Measurements from ENCODE around the gene LHX1. TPM values are rescaled to one million over a fixed set of nuclear protein-coding genes. Genes with fewer than 3 reads are reported as not detected.

Gene LHX1
- total RNA-seq, 1 donor from 2014 or later: not detected

- DNase-seq (ENCODE audit: low spot score): no peak
Measured at GRCh38 chr17:36939052-36939801, 2.0 kb downstream of the LHX1 start.

GRCh38 chr17:36939802-36940312 lies 2.6 kb downstream of the LHX1 start:
- DNase-seq (ENCODE audit: low spot score): no peak

- DNase-seq (ENCODE audit: low spot score): no peak
Measured at GRCh38 chr17:36940313-36941264, 3.3 kb downstream of the LHX1 start.

DNA sequence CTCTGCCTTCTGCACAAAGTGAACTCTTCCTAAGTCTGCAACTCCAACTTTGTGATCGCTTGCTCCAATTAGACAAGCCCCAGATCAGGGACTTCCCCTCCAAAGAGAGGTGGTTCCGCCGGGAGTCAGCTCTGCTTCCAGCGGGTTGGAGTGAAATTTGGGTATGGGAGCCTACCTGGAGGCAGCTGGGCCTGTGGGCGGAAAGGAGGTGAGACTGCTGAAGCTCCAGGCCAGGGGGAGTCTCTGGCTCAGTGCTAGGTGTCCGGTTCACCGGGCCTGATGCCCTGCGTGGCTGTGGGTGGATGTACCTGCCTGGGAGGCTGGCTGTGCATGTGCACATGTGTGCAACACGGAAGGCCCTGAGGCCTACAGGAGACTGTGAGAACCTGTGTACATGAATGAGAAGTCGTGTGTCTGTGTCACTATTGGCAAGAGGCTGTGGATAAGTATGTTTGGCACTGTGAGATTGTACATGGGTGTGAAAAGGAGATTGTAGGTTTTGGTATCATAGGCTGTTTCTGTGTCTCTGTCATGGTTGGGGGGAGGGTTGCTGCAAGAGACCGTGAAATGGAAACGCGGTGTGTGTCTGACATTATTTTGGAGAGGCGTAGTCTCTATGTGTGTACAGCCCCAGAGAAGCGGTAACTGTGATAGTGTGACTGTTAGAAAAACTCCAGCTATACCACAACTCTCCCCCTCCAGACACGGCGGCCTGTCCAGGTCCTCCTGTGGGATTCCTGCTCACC lies 4.2 kb downstream of the LHX1 start:
- DNase-seq (ENCODE audit: low spot score): no peak

DNA sequence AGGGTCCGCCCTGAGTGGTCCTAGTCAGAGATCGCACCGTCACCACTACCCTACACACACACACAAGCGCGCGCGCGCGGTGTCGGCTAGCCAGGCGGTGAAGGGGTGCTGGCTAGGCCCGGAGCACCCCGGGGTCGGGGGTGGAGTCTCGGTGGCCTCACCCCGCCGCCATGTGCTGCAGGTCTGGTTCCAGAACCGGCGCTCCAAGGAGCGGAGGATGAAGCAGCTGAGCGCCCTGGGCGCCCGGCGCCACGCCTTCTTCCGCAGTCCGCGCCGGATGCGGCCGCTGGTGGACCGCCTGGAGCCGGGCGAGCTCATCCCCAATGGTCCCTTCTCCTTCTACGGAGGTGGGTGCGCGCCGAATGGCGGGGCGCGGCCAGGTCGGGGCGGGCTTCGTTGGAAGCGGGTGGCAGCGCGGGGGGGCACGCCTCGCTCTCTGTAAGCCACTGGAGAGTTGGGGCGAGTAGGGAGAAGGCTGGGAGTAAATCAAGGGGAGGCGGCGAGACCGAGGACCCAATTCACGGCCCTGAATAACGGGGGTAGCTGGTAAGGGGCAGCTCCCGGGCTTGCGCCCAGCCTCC lies 4.8 kb downstream of the LHX1 start:
- no peak for DNase-seq (ENCODE audit: low spot score)

DNA sequence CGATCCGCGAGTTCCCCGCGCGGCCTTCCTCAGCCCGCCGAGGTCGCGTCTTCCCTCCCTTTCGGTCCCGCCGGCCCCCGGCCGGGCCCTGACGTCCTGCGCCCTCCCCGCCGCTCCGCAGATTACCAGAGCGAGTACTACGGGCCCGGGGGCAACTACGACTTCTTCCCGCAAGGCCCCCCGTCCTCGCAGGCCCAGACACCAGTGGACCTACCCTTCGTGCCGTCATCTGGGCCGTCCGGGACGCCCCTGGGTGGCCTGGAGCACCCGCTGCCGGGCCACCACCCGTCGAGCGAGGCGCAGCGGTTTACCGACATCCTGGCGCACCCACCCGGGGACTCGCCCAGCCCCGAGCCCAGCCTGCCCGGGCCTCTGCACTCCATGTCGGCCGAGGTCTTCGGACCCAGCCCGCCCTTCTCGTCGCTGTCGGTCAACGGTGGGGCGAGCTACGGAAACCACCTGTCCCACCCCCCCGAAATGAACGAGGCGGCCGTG lies 5.4 kb downstream of the LHX1 start:
- no peak for DNase-seq (ENCODE audit: low spot score)

- DNase-seq (ENCODE audit: low spot score): no peak
Measured at GRCh38 chr17:36943250-36944191, 6.2 kb downstream of the LHX1 start.

DNA sequence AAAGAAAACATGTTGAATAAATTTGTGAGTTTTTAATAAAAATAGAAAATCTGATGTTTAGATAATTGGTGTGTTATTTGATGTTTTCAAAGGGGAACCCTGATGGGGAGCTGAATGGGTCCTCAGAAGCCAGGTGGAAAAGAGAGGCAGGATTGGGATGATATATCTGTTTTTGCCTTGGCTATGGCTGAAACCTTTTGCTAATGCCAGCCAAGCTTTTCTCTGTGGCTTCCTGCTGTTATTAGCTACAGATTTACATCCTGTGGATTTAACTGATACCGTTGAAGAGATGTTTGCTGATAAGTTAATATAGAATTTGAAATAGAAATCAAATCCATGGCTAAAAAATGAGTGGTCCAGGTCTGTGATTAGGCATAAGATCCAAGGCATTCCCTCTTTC lies 7.3 kb downstream of the LHX1 start:
- DNase-seq (ENCODE audit: low spot score): no peak

DNA sequence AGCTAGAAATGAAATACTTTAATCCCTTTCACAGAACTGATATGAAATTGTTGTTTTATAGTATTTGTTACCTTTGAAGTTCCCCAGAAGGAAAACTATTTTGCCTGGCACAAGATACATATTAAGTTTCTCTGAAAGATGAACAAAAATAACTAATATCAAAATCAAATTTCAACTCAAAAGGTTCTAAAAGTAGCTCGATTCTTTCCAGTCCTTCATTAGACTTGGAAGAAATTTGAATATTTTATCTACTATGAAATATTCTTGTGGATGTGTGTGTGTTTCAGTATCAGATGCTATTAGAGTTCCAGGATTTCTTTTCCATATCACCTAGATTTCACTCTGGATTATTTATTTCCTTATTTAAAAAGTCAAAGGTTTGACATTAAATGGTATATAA lies 7.9 kb downstream of the LHX1 start:
- no peak for DNase-seq (ENCODE audit: low spot score)

DNA sequence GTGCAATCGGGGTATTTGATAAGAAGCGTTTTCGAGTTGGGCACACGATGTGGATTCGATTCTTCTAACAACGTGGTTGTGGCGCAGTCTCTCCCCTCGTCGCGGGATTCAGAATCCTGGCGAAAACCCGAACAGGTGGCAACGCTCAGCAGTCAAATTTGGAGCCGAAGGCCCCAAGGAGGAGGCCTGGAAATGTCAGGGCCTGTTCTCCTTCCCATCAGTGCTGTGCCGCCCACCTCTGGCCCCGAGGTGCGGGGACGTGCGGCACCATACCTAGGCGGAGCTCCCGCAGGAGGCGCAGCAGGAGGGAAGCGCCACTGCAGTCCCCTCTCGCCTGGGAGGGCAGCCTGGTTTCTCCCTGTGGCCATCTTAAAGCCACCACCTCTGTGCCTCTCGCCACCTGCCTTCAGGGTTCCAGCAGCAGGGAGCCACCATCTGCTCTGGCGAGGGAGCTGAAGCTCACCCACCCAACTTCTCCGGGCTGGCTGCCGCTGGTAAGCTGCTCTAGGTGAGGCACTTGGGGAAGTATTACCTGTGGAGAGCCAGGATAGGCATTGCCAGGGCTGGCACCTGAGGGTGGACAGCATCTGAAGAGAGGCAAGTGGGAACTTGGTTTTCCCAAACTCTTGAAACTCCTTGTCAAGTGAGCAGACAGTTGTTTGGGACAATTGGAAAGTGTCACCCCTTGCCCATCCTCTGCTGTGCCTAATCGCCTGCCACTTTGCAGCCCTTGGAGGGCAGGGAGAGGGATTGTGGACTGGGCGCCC lies 8.9 kb downstream of the LHX1 start:
- no peak for DNase-seq (ENCODE audit: low spot score)

DNA sequence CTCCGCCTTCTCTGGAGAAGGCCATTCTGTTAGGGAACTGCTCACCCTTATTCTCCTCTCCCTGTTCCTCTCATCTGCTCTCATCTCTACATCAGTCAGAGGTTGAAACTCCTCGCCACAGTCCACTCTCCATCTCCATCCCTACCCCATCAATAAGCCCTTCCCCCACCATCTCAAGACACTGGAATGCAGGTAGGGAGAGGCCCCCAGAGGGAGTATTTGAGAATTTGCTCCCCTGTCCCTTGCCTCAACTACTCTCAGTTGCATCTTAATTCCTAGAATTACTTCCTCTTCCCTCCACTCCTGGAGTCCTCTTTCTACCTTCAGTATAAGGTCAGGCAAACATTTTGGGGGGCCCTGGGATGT lies 9.4 kb downstream of the LHX1 start:
- no peak for DNase-seq (ENCODE audit: low spot score)

GRCh38 chr17:36947922-36948716 lies 10.8 kb downstream of the LHX1 start:
- no peak for DNase-seq (ENCODE audit: low spot score)

GRCh38 chr17:36948717-36949460 lies 11.6 kb downstream of the LHX1 start, which contains the start of gene AATF:
Gene AATF (plus strand): TSS chr17:36948954. CDS start chr17:36949126, 172 bp downstream.
- peak; percentile 97 for DNase-seq (ENCODE audit: low spot score)

DNA sequence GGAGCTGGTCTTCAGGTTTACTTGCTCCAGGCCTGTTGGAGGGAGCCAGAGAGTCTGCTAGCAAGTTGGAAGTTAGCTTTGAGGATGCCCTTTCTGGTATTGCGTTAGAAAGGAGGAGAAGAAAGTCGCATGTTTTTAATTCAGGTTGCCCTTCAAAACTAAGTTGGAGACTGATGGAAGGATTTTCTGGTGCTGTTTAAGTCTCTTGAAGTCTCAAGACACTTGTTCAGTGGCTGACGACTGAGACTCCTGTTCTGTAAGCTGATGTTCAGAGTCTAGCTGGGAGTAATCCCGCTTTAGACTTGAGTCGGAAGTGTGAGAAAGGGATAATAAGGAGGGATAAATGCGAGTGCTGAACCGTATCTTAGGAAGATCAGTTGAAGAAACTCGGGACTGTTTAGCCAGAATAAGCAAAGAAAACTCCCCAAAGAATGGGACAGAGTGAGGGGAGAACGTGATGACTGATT lies 12.2 kb downstream of the LHX1 start:
- DNase-seq (ENCODE audit: low spot score): no peak

DNA sequence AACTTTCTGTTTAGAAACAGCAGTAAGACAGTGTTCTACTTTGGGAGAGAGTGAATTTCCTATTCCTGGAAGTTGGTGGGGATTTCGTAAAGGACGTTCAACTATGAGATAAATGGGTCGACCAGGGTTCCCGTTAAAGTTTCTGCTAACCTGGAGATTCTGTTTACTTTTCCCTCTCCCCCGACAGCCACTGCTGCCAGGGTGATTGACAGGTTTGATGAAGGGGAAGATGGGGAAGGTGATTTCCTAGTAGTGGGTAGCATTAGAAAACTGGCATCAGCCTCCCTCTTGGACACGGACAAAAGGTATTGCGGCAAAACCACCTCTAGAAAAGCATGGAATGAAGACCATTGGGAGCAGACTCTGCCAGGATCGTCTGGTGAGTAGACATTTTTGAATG lies 12.8 kb downstream of the LHX1 start:
- DNase-seq (ENCODE audit: low spot score): no peak

GRCh38 chr17:36951084-36951789 lies 14.0 kb downstream of the LHX1 start:
- DNase-seq (ENCODE audit: low spot score): no peak

DNA sequence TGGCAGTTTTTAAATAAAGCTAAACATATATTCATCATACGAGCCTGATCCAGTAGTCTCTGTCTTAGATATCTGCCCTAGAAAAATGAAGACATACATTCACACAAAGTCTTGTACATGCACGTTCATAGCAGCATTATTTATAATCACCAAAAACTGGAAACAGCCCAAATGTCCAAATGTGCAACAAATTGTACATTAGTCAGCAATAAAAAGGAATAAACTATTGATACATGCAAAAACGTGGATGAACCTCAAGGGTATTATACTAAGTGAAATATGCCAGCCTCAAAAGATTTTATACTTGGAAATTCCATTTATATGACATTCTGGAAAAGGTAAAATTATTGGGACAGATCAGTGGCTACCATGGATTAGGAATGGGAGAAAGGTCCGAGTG lies 34.2 kb downstream of the LHX1 start:
- no peak for DNase-seq (ENCODE audit: low spot score)

Measured in mucosa of gallbladder (tissue), 1 donor.